Measurements from ENCODE around the gene A2M. TPM values are rescaled to one million over a fixed set of nuclear protein-coding genes. Genes with fewer than 3 reads are reported as not detected.

A2M gene
- total and polyA plus RNA-seq, 2 of the 13 experiments (the other 11 are each of a cell fraction or from before 2014, with no cell fraction given): 2,807 to 6,551 TPM

GRCh38 chr12:9066183-9066623 is 49.5 kb downstream of the A2M start (continued):
- TF ChIP-seq RXRB (CRISPR knock-in tag; IDR thresholded peaks at IDR 0.05; ENCODE audit: borderline replicate concordance) (peak; percentile 53; the same call in 1 of the 2 replicates), SALL2 (CRISPR knock-in tag; IDR thresholded peaks at IDR 0.05) (peak; percentile 78; the same call in 1 of the 2 replicates), CBX5 (CRISPR knock-in tag; IDR thresholded peaks at IDR 0.05; ENCODE audit: borderline replicate concordance) (no peak), PATZ1 (CRISPR knock-in tag; IDR thresholded peaks at IDR 0.05) (no peak), BORCS8-MEF2B (CRISPR knock-in tag; IDR thresholded peaks at IDR 0.05) (peak; percentile 93), SIN3A (IDR thresholded peaks at IDR 0.05; ENCODE audit: borderline replicate concordance, low read depth, low read length) (peak; percentile 56; the same call in 1 of the 2 replicates), ZNF781 (CRISPR knock-in tag; IDR thresholded peaks at IDR 0.05; ENCODE audit: borderline replicate concordance, not compliant biosample characterization) (peak; percentile 81), ZNF792 (CRISPR knock-in tag; IDR thresholded peaks at IDR 0.05) (no peak), PHF5A (CRISPR knock-in tag; IDR thresholded peaks at IDR 0.05; ENCODE audit: low read depth, unreplicated experiment) (peak; percentile 37), NCOA5 (CRISPR knock-in tag; IDR thresholded peaks at IDR 0.05) (no peak; the same call in 1 of the 2 replicates), ARNT2 (CRISPR knock-in tag; IDR thresholded peaks at IDR 0.05; ENCODE audit: low read depth) (peak; percentile 49; the same call in 1 of the 2 replicates), ZNF234 (CRISPR knock-in tag; conservative IDR thresholded peaks at IDR 0.05) (no peak), DMAP1 (CRISPR knock-in tag; IDR thresholded peaks at IDR 0.05) (no peak), ZBTB7B (CRISPR knock-in tag; IDR thresholded peaks at IDR 0.05) (no peak), MLLT10 (CRISPR knock-in tag; IDR thresholded peaks at IDR 0.05) (no peak), NONO (IDR thresholded peaks at IDR 0.05) (no peak), NONO (CRISPR knock-in tag; conservative IDR thresholded peaks at IDR 0.05) (peak; percentile 81), KDM4B (CRISPR knock-in tag; IDR thresholded peaks at IDR 0.05) (peak; percentile 34; the same call in 1 of the 2 replicates), ZNF18 (CRISPR knock-in tag; IDR thresholded peaks at IDR 0.05; ENCODE audit: insufficient replicate concordance) (no peak), SATB2 (CRISPR knock-in tag; IDR thresholded peaks at IDR 0.05) (peak; percentile 81; the same call in 1 of the 2 replicates), RBM22 (optimal IDR thresholded peaks at IDR 0.05; ENCODE audit: low read length) (peak; percentile 100), ZNF280D (CRISPR knock-in tag; IDR thresholded peaks at IDR 0.05) (peak; percentile 64; the same call in 1 of the 2 replicates), POLR2A (IDR thresholded peaks at IDR 0.05; ENCODE audit: insufficient read depth in 1 of 2, low read depth in 2 of 2, low read length in 2 of 2) (peak in 1 of 2 experiments; percentile 85; a peak in 2 of 4 replicates), STAT5B (CRISPR knock-in tag; IDR thresholded peaks at IDR 0.05) (no peak; the same call in 1 of the 2 replicates), ZMYM4 (CRISPR knock-in tag; IDR thresholded peaks at IDR 0.05) (peak; percentile 69), GABPB1 (CRISPR knock-in tag; IDR thresholded peaks at IDR 0.05) (peak; percentile 51; the same call in 1 of the 2 replicates), FOSL1 (CRISPR knock-in tag; IDR thresholded peaks at IDR 0.05; ENCODE audit: borderline replicate concordance) (no peak; the same call in 1 of the 2 replicates)

Measured in HepG2 (cell line).